Measurements from ENCODE around the gene TBCE. TPM values are rescaled to one million over a fixed set of nuclear protein-coding genes. Genes with fewer than 3 reads are reported as not detected.

The TBCE gene
- total RNA-seq, 2 experiments from 2014 or later, result 21.8 to 24.0 TPM

Other genes starting within 250 kb of the TBCE start
- gene TOMM20, start 238.6 kb upstream of the TBCE start, total RNA-seq, result 100 to 1,000 TPM; 155 to 159 TPM
- gene RBM34, start 206.2 kb upstream of the TBCE start, total RNA-seq, result 100 to 1,000 TPM; 136 TPM
- gene ARID4B, start 39.2 kb upstream of the TBCE start, total RNA-seq, result 10 to 100 TPM; 38.8 to 41.9 TPM
- gene GGPS1, start 38.9 kb upstream of the TBCE start, total RNA-seq, result 10 to 100 TPM; 35.4 to 37.8 TPM
- 10 to 100 TPM; 10.7 to 13.1 TPM for gene B3GALNT2, start 137.0 kb downstream of the TBCE start, total RNA-seq